Hepatic stellate cell (primary cell): ENCODE data around the gene HARS2.
A peak's percentile ranks its signal among the peaks of the same experiment; 100 is the strongest.
"Not testable (repeated sequence)": the region's sequence is repeated elsewhere in the genome, so short reads cannot be mapped to it uniquely, and the experiment has no call there.

Experiments
- DNase-seq: peaks from one replicate; pipeline ENCODE4 v3.0.0; 2011; ENCODE audit warnings: low spot score

The HARS2 gene, protein sequence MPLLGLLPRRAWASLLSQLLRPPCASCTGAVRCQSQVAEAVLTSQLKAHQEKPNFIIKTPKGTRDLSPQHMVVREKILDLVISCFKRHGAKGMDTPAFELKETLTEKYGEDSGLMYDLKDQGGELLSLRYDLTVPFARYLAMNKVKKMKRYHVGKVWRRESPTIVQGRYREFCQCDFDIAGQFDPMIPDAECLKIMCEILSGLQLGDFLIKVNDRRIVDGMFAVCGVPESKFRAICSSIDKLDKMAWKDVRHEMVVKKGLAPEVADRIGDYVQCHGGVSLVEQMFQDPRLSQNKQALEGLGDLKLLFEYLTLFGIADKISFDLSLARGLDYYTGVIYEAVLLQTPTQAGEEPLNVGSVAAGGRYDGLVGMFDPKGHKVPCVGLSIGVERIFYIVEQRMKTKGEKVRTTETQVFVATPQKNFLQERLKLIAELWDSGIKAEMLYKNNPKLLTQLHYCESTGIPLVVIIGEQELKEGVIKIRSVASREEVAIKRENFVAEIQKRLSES

GRCh38 chr5:140690941-140691924, at the start of gene HARS2, which contains the start of gene HARS1:
HARS2 (plus strand) TSS chr5:140691455; CDS start chr5:140691649, 194 bp downstream.
HARS1 (minus strand) TSS chr5:140691370; CDS start chr5:140691304, 66 bp downstream.
- peak; percentile 95 for DNase-seq

DNA sequence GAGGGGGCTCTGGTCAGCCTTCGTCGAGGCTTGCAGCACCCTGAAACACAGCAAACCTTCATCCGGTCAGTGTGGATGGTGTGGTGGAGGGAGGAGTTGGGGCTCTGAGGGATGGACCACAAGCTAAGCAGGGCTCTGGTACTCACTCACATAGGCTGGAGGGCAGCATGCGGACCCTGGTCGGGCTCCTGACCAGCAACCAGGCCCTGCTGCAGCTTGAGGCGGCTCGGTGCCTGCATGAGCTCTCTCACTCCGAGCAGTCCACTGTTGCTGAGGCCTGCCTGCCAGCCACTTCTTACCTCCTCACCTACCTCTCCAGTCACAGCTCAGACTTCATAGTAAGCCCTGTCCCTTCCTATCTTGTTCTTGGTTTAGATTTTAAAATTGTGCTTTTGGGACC, 49.5 kb upstream of the HARS2 start:
- no peak for DNase-seq

DNA sequence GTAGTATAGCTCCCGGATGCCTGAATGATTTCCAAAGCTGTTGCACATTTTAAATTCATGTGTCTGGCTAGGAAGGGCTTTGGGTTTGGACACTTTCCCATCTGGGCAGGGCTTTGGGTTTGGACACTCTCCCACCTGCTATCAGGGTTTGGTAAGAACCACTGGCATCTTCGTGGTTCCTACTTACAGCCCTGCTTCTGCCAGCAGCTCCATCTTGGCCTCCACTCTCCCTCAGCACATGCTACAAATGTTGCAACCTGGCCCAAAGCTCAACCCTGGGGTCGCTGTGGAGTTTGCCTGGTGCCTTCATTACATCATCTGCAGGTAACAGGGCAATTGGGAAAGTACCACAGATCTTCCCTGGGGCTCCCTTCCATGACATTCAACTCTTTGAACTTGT, 48.5 kb upstream of the HARS2 start:
- DNase-seq, result no peak

GRCh38 chr5:140647042-140647419, 44.2 kb upstream of the HARS2 start:
- DNase-seq, result peak; percentile 38

DNA sequence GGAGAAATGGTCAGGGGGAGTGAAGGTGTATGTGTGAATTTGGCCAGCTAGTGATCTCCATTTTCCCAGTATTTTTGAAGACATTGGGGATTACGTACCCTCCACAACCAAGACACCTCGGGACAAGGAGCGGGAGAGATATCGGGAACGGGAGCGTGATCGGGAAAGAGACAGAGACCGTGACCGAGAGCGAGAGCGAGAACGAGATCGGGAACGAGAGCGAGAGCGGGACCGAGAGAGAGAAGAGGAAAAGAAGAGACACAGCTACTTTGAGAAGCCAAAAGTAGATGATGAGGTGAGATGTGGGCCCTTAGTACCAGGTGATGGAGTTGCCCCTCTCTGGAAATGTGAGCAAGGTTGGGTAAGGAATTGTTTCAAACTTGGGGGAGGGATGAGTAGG, 32.4 kb upstream of the HARS2 start:
- no peak for DNase-seq

- DNase-seq, result not testable (repeated sequence)
These were observed 30.9 kb upstream of the HARS2 start for GRCh38 chr5:140660371-140660770.

DNA sequence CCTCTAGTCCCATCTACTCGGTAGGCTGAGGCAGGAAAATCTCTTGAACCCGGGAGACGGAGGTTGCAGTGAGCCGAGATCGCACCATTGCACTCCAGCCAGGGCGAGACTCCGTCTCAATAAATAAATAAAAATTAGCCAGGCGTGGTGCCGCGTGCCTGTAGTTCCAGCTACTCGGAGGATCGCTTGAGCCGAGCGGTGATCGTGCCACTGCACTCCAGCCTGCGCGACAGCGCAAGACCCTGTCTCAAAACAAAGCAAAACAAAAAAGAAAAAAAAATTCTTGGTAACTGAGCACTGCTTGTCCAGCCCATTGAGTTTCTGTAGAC, 27.3 kb upstream of the HARS2 start:
- no peak for DNase-seq

DNA sequence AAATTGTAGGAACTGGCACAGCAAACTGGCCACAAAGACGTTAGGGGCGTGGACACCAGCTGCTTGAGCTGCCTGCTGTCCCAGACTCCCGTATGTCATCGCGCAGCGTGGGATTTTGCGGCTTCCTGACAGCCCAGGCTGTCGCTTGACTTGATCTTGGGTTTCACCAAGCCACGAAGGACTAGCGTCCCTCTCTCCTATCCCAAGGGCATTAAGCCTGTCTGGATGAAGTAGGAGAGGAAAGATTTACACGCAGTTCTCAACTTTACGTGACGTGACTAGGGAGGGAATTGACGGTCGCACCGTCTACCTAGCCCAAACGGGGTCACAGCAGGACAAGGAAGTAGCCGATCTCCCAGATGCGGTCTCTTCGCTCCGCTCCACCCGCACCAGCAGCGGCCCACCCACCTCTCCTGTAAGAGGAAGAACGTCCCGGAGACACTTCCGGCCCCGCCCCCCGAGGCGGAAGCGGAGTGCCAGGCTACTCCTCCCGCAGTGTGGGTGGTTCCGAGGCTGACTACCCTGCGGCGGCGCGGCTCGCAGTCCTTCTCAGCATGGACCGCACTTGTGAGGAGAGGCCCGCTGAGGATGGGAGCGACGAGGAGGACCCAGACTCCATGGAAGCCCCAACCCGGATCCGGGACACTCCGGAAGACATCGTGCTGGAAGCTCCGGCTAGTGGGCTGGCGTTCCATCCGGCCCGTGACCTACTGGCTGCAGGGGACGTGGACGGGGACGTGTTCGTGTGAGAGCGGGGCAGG, 26.7 kb upstream of the HARS2 start, which contains the start of gene WDR55:
Gene WDR55 (plus strand): TSS at position 546 of the 761 bp plus-strand sequence. CDS start 9 bp downstream, at position 555.
- DNase-seq, result peak; percentile 95

GRCh38 chr5:140671035-140671434, 20.2 kb upstream of the HARS2 start:
- not testable (repeated sequence) for DNase-seq

DNA sequence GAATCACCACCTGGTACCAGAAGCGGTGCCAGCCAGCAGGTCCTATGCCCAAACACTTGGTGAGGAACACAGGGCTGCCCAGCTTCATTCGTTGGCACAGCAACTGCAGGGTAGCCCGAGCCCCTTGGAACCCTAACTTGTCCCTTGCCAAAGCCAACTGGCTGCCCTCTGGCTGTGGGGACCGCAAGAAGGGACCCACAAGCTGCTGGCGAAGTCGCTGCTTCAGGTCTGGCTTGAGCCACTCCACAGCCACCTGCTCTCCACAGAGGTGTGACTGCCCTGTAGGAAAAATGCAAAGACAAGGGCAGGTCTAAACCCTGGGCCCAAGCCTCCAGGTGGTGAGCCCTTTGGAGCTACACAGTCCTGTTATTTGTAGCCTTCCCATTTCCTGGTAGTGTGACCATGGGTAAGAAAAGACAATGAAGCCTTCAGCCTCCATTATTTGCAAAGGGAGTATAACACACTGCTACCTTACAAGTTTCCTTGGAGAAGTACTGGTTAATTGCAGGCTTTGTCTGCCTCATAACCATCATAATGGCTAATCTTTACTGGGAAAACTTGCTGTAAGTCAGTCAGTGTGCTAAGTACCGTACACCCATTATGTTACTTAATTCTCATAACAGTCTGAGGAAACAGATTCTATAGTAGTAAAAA, 19.7 kb upstream of the HARS2 start:
- no peak for DNase-seq

DNA sequence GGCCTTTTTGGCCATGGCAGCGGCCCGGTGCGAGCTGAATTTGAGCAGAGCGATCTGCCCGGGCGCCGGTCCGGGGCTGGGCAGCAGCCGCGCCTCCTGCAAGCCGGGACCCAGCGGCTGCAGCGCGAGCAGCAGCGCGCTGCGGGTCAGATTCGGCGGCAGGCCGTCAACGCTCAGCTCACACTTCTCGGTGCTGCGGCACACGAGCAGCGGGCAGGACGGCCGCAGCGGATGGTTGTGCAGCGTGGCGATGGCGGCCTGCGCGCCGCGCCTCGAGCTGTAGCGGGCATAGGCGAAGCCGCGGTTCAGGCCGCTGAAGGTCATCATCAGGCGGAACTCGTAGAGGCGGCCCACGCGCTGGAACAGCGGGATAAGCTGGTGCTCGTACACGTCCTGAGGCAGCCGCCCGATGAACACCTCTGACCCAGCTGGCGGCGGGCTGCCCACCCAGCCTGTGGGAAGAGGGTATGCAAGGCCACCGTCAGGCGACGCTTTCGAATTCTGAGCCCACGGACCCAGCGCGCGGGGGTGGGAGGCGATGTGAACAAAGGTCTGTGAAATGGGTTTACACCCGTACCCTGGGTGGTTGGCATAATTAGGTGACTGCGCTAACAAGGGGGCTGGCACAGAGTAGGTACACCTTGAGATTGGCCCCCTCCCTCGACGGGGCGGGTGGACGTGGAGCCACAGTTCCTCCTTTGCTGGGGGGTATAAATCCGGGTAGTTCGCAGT, 18.6 kb upstream of the HARS2 start:
- no peak for DNase-seq

DNA sequence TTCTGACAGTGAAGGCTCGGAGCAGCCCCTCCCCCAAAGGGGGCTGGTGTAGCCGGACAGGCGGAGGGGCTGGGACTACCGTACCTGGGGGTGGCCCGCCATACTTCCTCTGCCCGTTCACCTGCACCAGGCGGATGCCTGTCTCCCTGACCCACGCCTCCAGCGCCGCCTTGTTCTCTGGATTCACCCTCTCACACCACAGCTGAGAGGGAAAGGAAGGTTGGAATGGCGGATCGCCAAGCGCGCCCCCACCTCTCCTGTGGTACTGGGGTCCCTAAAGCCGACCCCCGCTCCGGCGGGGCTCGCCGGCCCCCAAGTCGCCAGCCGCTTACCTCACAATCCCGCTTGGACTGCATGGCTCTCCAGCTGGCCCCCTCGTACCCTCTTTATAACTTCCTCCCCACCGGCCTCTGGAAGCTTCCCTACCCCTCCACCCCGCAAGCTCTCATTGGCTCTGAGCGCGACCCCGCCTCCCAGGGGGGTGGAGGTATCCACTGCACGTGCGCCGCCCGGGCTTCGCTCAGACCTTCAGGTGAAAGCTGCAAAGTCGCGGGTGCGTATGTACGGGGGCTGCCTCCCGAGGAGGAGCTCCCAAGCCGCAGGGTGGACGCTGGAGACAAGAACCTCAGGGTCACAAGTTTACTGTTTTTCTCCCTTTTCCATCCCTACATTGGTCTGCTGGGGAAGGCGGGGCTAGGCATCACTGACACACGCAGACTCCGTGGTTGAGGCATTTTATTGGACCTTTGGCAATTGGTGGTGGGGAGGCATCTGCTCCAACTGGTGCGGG, 17.9 kb upstream of the HARS2 start, which contains the start of gene DND1:
Gene DND1 (minus strand): TSS at position 390 of the 790 bp plus-strand sequence. CDS start 34 bp downstream, at position 356.
- DNase-seq, result no peak

DNA sequence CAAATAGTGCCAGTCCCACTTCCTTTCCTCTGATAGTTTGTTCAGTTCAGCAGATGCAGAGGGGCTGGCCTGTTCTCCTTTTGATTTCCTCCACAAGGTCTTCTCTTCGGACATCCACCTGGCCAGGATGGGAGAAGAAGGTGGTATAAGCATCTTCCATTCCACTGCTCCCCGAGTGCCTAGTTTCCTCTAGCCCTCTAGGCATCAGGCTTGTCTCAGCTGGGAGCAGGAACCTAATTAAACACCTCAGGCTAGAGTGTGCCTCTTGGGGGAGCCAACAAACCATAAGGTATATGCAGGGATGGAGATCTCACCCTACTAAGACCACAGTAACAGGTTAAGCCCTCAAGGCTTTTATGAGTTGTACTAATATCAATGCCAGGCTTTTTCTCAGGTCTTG, 17.0 kb upstream of the HARS2 start:
- DNase-seq, result no peak

DNA sequence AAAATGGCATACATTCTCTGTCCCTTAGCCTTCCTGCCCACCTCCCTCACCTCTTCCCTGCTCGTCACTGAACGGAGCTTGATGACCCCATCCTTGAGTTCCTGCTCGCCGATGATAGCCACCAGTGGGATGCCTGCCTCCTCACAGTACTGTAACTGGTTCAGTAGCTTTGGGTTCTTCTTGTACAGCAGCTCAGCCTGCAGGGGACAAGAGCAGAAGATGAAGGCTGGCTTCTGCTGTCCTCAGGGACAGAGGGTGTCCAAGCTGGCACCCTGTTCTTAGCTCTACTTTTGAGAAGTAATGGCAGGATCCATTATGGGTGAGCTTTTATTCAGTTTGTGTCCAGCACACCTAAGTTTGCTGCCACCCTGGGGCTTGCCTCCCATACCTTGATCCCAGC, 16.6 kb upstream of the HARS2 start:
- DNase-seq, result no peak

GRCh38 chr5:140677947-140678346, 13.3 kb upstream of the HARS2 start:
- DNase-seq, result no peak

DNA sequence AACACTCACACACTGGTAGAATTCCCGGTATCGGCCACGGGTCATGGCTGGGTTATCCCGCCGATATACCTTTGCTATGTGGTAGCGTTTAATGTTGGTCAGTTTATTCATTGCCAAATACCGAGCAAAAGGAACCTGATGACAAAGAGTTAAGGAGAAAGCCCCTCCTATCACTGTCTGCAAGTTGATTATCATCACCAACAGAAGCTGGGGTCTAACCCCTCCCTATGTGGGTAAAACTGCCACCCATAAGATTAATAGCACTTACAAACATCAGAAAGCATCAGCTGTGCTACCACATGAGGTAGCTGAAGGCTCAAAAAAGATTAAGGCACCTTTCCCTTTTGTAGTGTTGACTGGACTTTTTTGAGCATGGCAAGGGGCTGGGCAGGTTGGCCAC, 12.3 kb upstream of the HARS2 start:
- no peak for DNase-seq

- DNase-seq, result no peak
These were observed 801 bp upstream of the HARS2 start for GRCh38 chr5:140690376-140690932.

DNA sequence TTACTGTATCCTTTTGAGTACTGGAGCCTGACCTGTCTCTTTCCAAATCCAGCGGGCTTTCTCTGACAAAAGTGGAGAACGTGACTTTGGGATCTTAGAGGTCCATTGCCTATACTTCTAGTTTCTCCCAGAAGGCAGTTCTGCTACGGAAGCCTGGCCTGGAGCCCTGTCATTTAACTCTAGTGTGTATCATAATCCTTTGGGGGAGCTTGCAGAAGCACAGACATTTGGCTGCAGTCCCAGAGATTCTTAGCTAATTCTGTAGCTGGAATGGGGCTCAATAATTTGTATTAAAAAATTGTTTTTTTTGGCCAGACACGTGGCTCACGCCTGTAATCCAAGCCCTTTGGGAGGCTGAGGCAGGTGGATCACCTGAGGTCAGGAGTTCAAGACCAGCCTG, 3.0 kb downstream of the HARS2 start:
- DNase-seq, result no peak

GRCh38 chr5:140696891-140697492, 5.7 kb downstream of the HARS2 start:
- no peak for DNase-seq
